ENCODE measurements around the gene KIAA1549.

GRCh38 chr7:138876326-138876725, 104.9 kb downstream of the KIAA1549 start:
- TF ChIP-seq CTCF (IDR thresholded peaks at IDR 0.05), result no peak
- TF ChIP-seq POLR2A (IDR thresholded peaks at IDR 0.05), result no peak

All from gastroesophageal sphincter (tissue), 3 donors.